Activated CD4-positive, alpha-beta T cell treated with anti-CD3 and anti-CD28 coated beads, Interleukin-2, amount 10 ng/mL, durations not matched to agents 24 days and 14 days (primary cell): Measurements from ENCODE around the gene CD300LB. TPM values are rescaled to one million over a fixed set of nuclear protein-coding genes. Genes with fewer than 3 reads are reported as not detected.
"Not testable (repeated sequence)": the region's sequence is repeated elsewhere in the genome, so short reads cannot be mapped to it uniquely, and the experiment has no call there.

Experiments used
- DNase-seq: peaks from one replicate; pipeline ENCODE4 v3.0.0; 2022
- H3K27ac Mint-ChIP-seq: one replicate; pipeline ENCODE4 v1.8.0; 2022; ENCODE audit warnings: mild to moderate bottlenecking, mixed read lengths
- H3K27me3 Mint-ChIP-seq: one replicate; pipeline ENCODE4 v1.8.0; 2022; ENCODE audit warnings: mixed read lengths
- H3K36me3 Mint-ChIP-seq: one replicate; pipeline ENCODE4 v1.8.0; 2022; ENCODE audit warnings: low read depth, mild to moderate bottlenecking, mixed read lengths
- H3K4me1 Mint-ChIP-seq: one replicate; pipeline ENCODE4 v1.8.0; 2021; ENCODE audit warnings: mixed read lengths
- H3K4me3 Mint-ChIP-seq: one replicate; pipeline ENCODE4 v1.8.0; 2022; ENCODE audit warnings: mild to moderate bottlenecking, moderate library complexity, mixed read lengths
- H3K9me3 Mint-ChIP-seq: one replicate; pipeline ENCODE4 v1.8.0; 2021; ENCODE audit warnings: mixed read lengths
- intact Hi-C: fragments of 100-400 bp; cut with micrococcal nuclease; formaldehyde crosslinking; loops from one replicate; pipeline ENCODE4 v1.15.1; 2023
- total RNA-seq: library from RNA; stranded (reverse); gene quantifications from 2 replicates; pipeline ENCODE4 v1.2.3, GENCODE V29; 2022

The CD300LB gene
- total RNA-seq = not detected in 2 replicates

GRCh38 chr17:74531231-74531761, at the start of gene CD300LB:
Gene CD300LB (minus strand): TSS chr17:74531475. CDS start chr17:74531350, 125 bp downstream.
- Mint-ChIP-seq H3K4me3 (no peak within 1 kb of the TSS), H3K4me1 (peaks cover 5% of the 10 kb centered on the region), H3K27ac (no peak within 1 kb of the TSS), H3K9me3 (no peaks in the 10 kb centered on the region), H3K36me3 (no peaks in the 10 kb centered on the region), H3K27me3 (peaks cover 30% of the 10 kb centered on the region)
- intact Hi-C loops = no loop called here
- DNase-seq = no peak

GRCh38 chr17:74579900-74580299, 48.6 kb upstream of the CD300LB start:
- H3K27ac Mint-ChIP-seq = no peak overlapping the region
- no peak overlapping the region for H3K4me3 Mint-ChIP-seq
- H3K36me3 Mint-ChIP-seq = no peaks in the 10 kb centered on the region
- intact Hi-C loops = no loop called here
- peaks cover 16% of the 10 kb centered on the region for H3K9me3 Mint-ChIP-seq
- DNase-seq = no peak
- H3K4me1 Mint-ChIP-seq = peaks cover 7% of the 10 kb centered on the region
- peaks cover 4% of the 10 kb centered on the region for H3K27me3 Mint-ChIP-seq

GRCh38 chr17:74578979-74579378, 47.7 kb upstream of the CD300LB start:
- Mint-ChIP-seq H3K27me3 (peaks cover 12% of the 10 kb centered on the region), H3K9me3 (peaks cover 16% of the 10 kb centered on the region), H3K4me3 (no peak overlapping the region), H3K4me1 (peaks cover 7% of the 10 kb centered on the region), H3K27ac (no peak overlapping the region), H3K36me3 (no peaks in the 10 kb centered on the region)
- DNase-seq = no peak
- intact Hi-C loops = no loop called here

- H3K27ac Mint-ChIP-seq = no peak overlapping the region
- intact Hi-C loops = no loop called here
- DNase-seq = no peak
- peaks cover 21% of the 10 kb centered on the region for H3K27me3 Mint-ChIP-seq
- H3K36me3 Mint-ChIP-seq = no peaks in the 10 kb centered on the region
- H3K4me1 Mint-ChIP-seq = peaks cover 3% of the 10 kb centered on the region
- H3K9me3 Mint-ChIP-seq = peaks cover 8% of the 10 kb centered on the region
- H3K4me3 Mint-ChIP-seq = no peak overlapping the region
Measured at GRCh38 chr17:74574489-74575142, 43.3 kb upstream of the CD300LB start.

GRCh38 chr17:74573635-74574034, 42.4 kb upstream of the CD300LB start:
- intact Hi-C loops, H3K4me3 Mint-ChIP-seq, H3K9me3 Mint-ChIP-seq, DNase-seq, H3K27ac Mint-ChIP-seq, H3K4me1 Mint-ChIP-seq, H3K36me3 Mint-ChIP-seq: not testable (repeated sequence)
- H3K27me3 Mint-ChIP-seq = peaks cover 25% of the 10 kb centered on the region

GRCh38 chr17:74573169-74573568, 41.9 kb upstream of the CD300LB start:
- H3K27me3 Mint-ChIP-seq = peaks cover 28% of the 10 kb centered on the region
- no peak overlapping the region for H3K27ac Mint-ChIP-seq
- no peak for DNase-seq
- no peak overlapping the region for H3K4me3 Mint-ChIP-seq
- H3K36me3 Mint-ChIP-seq = no peaks in the 10 kb centered on the region
- intact Hi-C loops = no loop called here
- H3K9me3 Mint-ChIP-seq = peaks cover 4% of the 10 kb centered on the region
- H3K4me1 Mint-ChIP-seq = peaks cover 10% of the 10 kb centered on the region

GRCh38 chr17:74571621-74572270, 40.5 kb upstream of the CD300LB start:
- H3K36me3 Mint-ChIP-seq = no peaks in the 10 kb centered on the region

GRCh38 chr17:74569020-74570003, 38.0 kb upstream of the CD300LB start:
- no peak for DNase-seq
- Mint-ChIP-seq H3K4me3 (no peak overlapping the region), H3K4me1 (peaks cover 13% of the 10 kb centered on the region), H3K9me3 (no peaks in the 10 kb centered on the region), H3K27me3 (peaks cover 25% of the 10 kb centered on the region), H3K36me3 (no peaks in the 10 kb centered on the region), H3K27ac (no peak overlapping the region)
- intact Hi-C loops = loop anchor here (5.0 kb wide), 1 partner anchor 78 kb away; no protein-coding TSS in a partner anchor

More at GRCh38 chr17:74571621-74572270, 40.5 kb upstream of the CD300LB start:
- H3K27ac Mint-ChIP-seq = no peak overlapping the region
- H3K27me3 Mint-ChIP-seq = peaks cover 30% of the 10 kb centered on the region
- H3K4me1 Mint-ChIP-seq = peaks cover 10% of the 10 kb centered on the region
- DNase-seq = no peak
- no peak overlapping the region for H3K4me3 Mint-ChIP-seq
- intact Hi-C loops = no loop called here
- H3K9me3 Mint-ChIP-seq = no peaks in the 10 kb centered on the region

- Mint-ChIP-seq H3K27ac (no peak overlapping the region), H3K9me3 (no peaks in the 10 kb centered on the region), H3K4me3 (no peak overlapping the region), H3K27me3 (peaks cover 22% of the 10 kb centered on the region), H3K36me3 (no peaks in the 10 kb centered on the region), H3K4me1 (peaks cover 13% of the 10 kb centered on the region)
- intact Hi-C loops = loop anchor here (5.0 kb wide), 1 partner anchor 79 kb away; no protein-coding TSS in a partner anchor
- DNase-seq = no peak
Measured at GRCh38 chr17:74568106-74568873, 37.0 kb upstream of the CD300LB start.

- Mint-ChIP-seq H3K4me1 (peaks cover 13% of the 10 kb centered on the region), H3K4me3 (no peak within 1 kb of the TSS), H3K36me3 (no peaks in the 10 kb centered on the region), H3K27ac (no peak within 1 kb of the TSS), H3K27me3 (peaks cover 20% of the 10 kb centered on the region), H3K9me3 (no peaks in the 10 kb centered on the region)
- DNase-seq = no peak
- intact Hi-C loops = loop anchor here (5.0 kb wide), 1 partner anchor 80 kb away; no protein-coding TSS in a partner anchor
Measured at GRCh38 chr17:74567397-74567796, 36.1 kb upstream of the CD300LB start, which contains the start of gene CD300H. Gene CD300H (minus strand): TSS chr17:74567509.

- H3K27ac Mint-ChIP-seq = no peak overlapping the region
- H3K36me3 Mint-ChIP-seq = no peaks in the 10 kb centered on the region
- intact Hi-C loops = loop anchor here (5.0 kb wide), 1 partner anchor 81 kb away; no protein-coding TSS in a partner anchor
- H3K4me1 Mint-ChIP-seq = peaks cover 15% of the 10 kb centered on the region
- no peaks in the 10 kb centered on the region for H3K9me3 Mint-ChIP-seq
- no peak overlapping the region for H3K4me3 Mint-ChIP-seq
- DNase-seq = peak; percentile 78
- peaks cover 20% of the 10 kb centered on the region for H3K27me3 Mint-ChIP-seq
Measured at GRCh38 chr17:74566132-74566753, 35.0 kb upstream of the CD300LB start.

- DNase-seq = no peak
- Mint-ChIP-seq H3K4me1 (peaks cover 15% of the 10 kb centered on the region), H3K9me3 (no peaks in the 10 kb centered on the region), H3K27me3 (peaks cover 13% of the 10 kb centered on the region), H3K36me3 (no peaks in the 10 kb centered on the region), H3K4me3 (no peak overlapping the region), H3K27ac (no peak overlapping the region)
- intact Hi-C loops = loop anchor here (5.0 kb wide), 1 partner anchor 82 kb away; no protein-coding TSS in a partner anchor
Measured at GRCh38 chr17:74565126-74565525, 33.9 kb upstream of the CD300LB start.
